GM23248 (cell line): Measurements from ENCODE around the gene VGLL2.

Experiments
- EZH2 ChIP-seq: fragments of 200-600 bp; sonication (generic); IDR thresholded peaks from 2 replicates; pipeline ENCODE4 v1.6.1; 2018; ENCODE audit warnings: antibody characterized with exemption, mild to moderate bottlenecking; ENCODE audit not compliant: insufficient read depth, poor library complexity, severe bottlenecking
- EZH2phosphoT487 ChIP-seq: fragments of 200-600 bp; sonication (generic); IDR thresholded peaks from 2 replicates; pipeline ENCODE4 v1.6.1; 2018; ENCODE audit warnings: antibody characterized with exemption, moderate library complexity, mild to moderate bottlenecking, low read depth; ENCODE audit not compliant: insufficient read depth

GRCh38 chr6:117267766-117268534, 2.6 kb downstream of the VGLL2 start:
- TF ChIP-seq EZH2 = no peak
- TF ChIP-seq EZH2phosphoT487 = no peak
